HG03103 (cell line): ENCODE measurements around the gene KRT85.
"Not testable (repeated sequence)": the region's sequence is repeated elsewhere in the genome, so short reads cannot be mapped to it uniquely, and the experiment has no call there.

Source experiments
- ATAC-seq: cut with Tn5 transposase; IDR thresholded peaks from one replicate; pipeline ENCODE4 v1.9.1; 2021; ENCODE audit warnings: low read depth; ENCODE audit not compliant: unreplicated experiment

KRT85 gene

DNA sequence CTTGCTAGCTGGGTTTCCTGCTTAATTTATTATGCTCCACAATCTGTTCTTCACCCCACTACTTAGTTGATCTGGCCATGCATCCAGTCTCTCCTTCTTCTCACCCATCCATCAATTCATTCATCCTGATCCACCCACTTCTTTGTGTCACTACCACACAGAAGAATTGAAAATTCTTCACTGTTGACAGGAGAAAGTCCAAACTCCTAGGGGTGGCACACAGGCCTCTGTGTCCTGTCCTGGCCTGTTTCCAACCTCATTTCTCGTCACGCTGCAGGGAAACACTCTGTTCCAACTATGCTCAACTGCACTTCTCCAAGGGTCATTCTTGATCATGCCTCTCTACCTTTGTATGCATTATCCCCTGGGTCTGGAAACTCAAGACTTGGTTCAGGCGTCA lies 35.4 kb downstream of the KRT85 start:
- ATAC-seq: no peak

DNA sequence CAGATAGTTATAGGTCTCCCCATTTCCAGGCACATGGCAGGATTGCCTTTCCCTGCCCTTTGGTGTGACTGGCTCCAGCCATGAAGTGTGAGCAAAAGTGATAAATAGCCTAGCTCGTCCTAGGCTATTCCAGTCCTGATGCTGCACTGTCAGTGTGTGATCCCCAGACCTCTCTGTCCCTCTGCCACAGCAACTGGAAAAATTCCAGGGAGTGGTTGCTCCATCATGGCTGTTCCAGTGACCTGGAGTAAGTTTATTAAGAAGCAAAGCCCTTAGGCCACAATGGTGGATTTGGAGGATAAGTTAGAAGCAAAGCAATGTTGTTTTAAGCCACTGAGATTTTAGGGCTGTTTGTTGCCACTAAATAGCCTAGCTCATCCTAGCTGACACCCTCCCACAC lies 36.2 kb downstream of the KRT85 start:
- ATAC-seq: no peak

DNA sequence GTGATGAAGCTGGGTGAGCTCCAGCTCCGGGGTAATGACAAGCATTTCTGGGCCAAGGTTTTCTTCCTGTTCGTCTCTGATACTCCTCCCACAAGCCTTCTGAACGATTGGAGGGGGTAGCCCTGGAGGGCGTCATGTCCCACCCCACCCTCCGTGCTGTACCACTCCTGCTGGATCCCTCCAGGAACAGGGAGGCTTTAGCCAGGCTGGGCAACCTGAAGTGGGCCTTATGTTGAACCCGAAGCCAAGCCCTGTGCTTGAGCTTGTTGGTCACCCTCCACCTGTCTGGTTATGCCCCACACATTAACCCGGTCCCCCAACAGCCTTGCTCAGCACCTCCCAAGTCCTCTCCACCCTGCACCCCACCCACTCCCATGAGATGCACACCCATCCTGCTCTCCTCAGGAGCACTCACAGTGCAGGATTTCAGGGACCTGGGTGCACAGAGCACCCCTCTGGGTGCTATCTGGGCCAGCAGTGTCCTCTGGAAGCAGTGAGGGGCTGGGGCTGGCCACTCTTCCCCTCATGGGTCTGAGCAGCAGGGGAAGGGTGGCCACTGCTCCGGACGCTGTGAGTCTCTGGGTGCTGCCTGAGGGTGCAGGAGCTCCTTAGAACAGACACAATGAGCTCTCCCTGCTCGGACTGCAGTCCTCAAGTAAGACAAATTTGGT lies 39.3 kb downstream of the KRT85 start:
- ATAC-seq: no peak

DNA sequence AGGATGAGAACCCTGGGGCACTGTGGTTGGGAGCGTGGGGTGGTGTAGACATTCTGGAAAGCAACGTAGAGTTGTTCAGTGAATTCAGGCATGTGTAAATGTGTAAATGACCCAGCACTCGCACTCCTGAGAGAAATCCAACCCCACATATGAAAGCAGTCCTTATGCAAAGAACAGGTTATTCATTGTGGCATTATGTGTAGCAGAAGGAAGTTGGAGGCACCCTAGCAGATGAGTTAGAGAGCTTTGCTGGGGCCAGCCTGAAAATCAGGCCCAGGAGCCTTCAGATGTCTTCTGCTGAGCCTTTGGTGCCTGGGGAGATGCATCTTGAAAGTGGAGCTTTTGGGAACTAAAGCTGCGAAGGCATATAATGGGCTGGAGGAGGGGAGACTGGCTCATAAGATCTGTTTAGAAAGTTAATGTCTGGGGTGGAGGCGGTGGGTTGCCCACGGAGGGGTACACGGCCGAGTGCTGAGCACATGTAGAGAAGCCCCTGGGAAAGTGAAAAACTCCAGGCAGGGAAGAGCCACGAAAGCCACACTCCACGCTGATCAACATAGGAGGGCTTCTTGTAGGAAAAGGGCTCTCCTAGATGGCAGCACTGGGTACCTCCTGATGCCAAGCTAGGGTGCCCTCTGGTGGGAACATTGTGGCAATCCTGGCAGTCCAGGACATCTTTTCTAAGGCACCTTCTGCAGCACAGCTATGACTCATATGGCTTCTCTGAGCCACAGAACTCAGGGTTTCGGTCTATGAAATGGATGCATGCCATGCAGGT lies 40.0 kb downstream of the KRT85 start:
- peak; percentile 85 for ATAC-seq

DNA sequence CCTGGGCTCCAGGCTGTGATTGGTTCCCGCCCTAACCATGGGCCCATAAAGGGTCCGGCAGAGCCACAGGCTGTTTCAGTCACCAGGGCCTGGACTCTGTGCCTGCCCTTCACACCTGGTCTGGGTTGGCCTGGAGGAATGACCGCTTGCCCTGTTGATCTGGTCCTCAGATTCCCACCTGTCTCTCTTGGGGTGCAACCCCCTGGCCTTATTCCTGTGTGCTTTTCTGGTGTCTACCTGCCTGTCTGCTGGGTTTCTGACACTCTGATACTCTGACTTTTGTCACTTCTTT lies 43.2 kb downstream of the KRT85 start:
- no peak for ATAC-seq

DNA sequence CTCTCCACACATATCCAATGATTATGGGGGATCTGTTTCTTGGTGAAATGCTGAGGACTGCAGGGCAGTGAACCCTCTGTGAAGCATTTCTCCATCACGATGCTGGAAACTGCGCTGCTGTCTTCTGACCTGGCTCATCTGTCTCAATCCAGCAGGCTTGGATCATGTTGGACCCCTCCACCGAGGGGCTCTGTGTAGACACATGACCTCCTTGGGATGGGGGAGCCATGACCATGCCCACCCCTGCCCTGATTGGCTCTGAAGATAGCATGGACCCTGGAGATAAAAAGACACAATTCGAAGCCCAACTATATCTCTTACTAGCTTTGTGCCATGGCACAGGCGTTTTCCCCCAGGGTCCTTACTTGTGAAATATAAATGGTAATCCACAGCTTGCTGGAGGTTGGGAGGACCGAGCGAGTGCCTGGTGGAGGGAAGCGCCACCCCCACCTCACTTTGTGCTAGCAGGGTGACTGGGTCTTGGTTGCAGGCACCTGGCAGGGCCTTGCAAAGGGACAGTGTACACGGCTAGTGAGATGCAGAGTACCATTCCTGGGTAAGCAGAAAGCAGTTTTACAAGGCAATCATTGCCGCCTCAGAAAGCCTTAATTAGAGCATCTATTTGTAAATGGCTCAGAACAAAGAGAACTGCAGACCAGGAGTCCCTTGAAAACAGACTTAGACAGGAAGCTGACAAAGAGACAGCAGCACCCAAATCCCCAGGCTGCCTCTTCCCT lies 43.7 kb downstream of the KRT85 start:
- no peak for ATAC-seq

DNA sequence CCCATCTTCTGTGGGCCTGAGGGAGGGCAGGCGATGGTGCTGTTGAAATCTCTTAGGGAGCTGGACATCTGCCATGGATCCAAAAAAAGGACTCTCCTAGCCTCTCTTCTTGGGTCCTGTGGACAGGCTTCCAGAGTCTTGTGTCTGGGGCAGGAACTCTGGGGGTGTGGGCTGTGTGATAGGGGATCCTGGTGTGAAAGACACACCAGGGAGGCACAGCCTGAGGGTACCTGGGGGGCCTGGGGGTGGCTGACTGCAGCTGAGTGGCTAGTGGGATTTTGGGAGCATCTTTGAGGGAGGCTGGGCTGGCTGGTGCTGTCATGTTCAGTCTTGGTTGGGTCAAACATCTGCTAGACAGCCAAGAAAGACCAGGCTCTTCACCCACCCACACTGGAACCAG lies 44.3 kb downstream of the KRT85 start:
- ATAC-seq: no peak

DNA sequence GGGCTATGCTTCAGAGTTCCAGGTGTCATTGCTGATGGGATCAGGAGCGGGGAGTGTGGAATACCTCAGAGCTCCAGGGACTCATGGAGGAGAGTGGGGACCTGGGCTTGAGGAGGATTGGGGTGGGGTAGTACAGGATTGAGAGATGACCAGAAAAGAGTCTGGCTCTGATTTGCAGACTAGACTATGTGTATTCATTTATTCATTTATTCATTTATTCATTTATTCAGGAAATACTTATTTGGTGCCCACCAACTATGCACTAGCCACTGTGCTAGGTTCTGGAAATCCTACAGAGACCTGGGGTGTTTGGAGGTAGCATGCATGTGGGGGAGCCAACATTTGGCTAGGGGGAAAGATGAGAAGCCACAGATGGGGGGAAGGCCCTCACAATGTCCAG lies 45.2 kb downstream of the KRT85 start:
- ATAC-seq: no peak

DNA sequence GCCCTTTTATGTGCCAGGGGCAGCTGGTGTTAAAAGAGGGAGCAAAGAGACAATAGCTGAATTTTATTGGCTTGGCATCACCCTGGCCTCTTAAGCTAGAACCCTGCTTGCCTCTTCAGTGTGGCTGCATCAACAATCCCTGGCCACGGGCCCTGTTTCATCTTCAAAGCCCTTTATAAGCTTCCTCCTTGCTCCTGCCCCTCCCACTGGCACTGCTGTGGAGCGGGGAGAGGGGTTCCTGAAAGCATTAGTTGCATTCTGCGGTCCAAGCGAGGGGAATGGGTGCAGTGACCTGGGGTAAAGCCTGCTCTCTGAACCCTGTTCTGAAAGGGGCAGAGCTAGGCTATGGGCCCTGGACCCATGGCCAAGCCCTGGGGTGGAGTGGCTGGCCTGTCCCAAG lies 45.9 kb downstream of the KRT85 start:
- no peak for ATAC-seq

DNA sequence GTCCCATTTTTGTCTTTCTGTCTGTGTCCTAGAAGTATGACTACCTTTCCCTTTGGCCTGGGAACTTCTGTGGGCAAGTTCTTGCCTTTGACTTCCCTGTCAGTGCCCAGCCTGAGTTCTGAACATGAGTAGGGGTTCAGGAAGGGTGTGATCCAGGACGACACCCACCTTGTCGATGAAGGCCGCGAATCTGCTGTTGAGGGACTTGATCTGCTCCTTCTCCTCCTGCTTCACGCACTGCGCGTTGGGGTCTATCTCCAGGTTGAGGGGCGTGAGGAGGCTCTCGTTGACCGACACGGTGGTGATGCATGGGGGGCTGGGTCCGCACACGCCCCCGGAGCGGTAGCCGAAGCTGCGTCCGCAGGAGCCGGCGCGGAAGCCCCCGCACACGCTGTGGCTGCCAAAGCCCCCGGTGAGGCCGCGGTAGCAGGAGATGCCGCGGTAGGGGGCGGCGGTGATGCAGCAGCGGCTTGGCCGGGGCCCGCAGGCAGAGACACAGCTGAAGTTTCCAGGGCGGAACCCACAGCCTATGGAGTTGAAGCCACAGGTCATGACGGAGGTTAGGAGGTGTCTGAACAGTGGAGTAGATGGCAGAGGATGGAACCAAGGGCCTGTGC lies 46.4 kb downstream of the KRT85 start, which contains the start of gene KRT83:
TSS of gene KRT83 (minus strand) at position 615 of the 617 bp plus-strand sequence. CDS start at position 552, 63 bp downstream.
- no peak for ATAC-seq

DNA sequence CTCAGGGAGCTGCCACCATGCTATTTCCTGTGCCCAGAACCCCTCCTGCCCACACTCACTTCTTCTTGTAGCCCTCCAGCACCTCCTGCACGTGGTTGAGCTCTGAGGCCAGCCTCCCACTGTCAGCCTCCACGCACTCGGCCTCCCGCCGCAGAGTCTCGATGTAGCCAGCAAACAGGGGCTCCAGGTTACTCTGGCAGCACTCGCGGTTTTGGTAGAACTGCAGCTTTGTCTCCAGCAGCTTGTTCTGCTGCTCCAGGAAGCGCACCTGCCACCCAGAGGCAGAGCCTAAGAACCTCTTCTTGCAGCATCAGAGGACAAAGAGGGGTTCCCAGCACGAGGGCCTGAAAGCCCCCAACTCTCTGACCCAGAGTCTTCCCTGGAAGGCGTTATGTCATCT lies 48.2 kb downstream of the KRT85 start:
- ATAC-seq: no peak

DNA sequence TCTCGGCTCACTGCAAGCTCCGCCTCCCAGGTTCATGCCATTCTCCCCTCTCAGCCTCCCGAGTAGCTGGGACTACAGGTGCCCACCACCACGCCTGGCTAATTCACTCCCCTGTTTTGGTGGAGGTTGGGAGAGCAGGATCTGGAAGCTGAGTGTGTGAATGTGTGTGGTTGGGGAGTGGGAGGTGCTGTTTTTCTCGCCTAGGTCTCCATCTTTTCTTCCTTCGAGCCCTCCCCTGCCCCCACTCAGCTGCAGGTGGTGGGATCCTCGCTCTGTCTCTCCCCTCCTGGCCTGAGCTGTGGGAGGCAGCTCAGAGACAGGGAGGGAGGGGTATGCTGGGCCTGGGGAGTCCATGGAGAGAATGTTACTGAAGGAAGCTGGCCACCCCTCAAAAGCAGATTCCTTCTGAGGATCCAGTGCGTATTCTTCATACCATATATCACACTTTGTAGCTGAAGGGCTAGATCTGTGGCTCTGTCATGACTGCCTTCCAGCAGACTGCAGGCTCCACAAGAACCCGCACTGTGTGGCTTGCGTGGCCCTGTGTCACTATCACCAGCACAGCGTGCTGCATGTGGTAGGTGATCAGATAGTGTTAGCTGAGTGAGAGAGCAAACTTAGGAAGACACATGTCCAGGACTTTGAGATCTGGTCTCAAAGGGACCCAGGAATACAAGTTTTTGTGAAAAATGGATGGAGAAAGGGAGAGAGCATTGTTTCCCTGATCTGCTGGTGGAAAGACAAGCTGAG lies 48.9 kb downstream of the KRT85 start:
- no peak for ATAC-seq

DNA sequence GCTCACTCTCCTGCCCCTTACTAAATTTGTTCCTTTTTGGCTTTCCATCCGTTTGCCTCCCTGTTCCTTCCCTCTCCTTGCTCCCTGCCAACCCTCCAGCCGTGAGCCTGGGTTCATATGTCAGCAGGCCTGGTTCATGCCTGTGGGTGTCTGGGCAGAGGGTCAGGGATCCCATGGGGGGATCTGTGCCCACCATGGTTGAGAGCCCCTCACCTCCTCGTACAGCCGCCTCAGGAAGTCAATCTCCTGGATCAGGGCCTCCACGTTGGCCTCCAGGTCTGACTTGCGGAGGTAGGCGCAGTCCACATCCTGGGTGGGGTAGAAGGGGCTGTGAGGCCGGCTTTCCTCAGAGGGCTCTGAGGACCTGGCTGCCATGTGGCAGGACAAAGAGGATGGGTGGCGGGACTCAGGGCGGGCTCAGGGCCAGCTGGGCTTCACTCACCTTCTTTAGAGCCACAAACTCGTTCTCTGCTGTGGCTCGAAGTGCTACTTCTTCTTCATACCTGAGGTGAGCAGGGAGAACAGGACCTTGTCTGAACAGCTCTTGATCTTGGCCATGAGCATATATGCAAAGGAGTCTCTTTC lies 49.7 kb downstream of the KRT85 start:
- ATAC-seq: no peak

DNA sequence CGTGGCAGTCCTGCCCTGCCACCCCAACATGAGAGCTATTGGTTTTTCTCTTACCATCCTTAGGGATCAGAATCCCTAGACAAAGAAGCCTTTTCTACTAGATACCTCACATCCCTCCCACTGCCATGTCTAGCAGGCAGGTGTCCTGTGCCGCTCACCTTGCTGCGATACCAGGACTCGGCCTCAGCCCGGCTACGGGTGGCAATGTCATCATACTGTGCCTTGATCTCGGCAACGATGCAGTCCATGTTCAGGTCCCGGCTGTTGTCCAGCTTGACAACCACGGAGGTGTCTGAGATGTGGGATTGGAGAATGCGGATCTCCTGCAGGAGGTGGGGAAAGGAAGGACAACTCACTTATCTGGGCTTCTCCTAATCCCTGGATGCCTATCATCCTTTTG lies 50.6 kb downstream of the KRT85 start:
- ATAC-seq: no peak

DNA sequence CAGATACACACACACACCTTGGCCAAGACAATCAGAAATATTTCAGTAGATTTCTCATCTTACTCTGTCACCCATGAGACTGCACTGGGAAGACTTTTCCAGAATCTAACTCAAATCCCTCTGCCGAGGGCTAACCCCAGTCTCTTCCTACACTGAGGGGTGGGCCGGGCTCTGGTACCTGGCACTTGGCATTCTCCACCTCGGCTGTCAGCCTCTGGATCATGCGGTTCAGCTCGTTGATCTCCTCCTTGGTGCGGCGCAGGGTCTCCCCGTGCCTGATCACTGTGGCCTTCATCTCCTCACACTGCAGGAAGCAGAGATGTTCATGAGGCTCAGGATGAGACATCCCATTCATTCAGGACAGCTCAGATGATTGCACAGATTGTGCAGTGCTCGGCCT lies 51.0 kb downstream of the KRT85 start:
- no peak for ATAC-seq

DNA sequence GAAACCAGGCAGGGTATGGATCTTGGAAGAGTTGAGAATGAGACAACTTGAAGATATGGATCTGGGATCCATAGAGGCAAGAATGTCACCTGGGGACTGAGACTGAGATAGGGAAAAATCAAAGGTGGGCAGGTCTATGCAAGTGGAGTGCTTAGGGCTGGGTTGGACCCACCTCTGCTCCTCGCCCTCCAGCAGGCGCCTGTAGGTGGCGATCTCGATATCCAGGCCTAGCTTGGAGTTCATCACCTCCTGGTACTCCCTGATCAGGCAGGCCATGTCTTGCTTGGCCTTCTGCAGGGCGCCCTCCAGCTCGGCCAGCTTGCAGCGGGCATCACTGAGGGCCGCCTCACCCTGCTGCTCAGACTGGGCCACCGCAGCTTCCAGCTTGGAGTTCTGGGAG lies 51.6 kb downstream of the KRT85 start:
- not testable (repeated sequence) for ATAC-seq

DNA sequence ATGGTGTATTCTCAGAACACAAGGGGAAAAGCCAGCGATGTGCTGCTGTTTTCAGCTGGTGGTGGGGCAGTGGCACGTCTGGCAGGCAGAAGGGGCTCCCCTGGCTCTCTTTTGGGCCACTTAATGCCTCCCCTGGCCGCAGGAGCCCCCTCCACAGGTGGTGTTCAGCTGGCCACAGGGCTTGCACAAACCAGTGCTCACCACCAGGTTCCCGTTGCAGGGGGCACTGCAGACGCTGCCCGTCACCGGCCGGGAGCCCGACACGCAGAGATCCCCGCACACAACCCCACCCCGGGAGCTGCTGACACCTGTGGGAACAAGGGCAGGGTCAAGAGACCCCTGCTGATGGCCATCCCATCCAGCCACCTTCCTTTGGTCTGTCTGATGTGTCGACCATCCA lies 52.8 kb downstream of the KRT85 start:
- no peak for ATAC-seq

DNA sequence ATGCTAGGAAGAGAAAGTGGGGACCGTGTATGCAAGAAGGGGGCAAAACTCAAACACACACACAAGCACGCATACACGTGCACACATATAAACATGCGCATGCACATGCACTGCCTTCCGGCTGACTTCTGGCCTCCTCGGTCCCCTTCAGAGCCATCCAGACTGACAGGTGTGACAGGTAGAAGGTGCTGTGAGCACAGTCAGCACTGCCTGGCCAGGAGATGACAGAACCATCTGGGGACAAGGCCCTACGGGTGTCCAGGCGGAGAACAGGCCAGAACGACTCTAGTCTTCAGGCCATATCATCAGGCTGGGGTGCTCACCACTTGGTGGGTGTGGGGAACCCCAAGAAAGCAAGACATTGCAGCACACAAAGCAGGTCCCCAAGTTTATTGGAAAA lies 53.4 kb downstream of the KRT85 start:
- no peak for ATAC-seq

DNA sequence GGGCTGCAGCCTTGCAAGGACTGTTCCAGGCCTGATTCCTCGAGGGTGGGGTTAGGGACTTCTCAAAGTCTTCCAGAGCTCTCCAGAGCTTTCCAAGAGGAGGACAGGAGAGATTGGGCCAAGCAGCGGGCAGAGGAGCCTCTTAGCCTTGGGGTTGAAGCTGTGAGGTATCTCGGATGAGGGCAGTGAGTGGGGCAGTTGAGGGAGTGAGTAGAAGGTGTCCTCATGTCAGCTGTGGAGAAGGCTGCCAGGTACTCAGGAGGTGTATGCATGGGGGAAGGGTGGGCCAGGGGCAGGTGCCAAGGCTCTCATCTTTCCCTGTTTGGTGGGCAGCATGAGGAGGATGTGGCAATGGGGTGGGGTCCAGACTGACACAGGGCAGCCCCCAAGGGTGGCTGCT lies 53.8 kb downstream of the KRT85 start:
- no peak for ATAC-seq

DNA sequence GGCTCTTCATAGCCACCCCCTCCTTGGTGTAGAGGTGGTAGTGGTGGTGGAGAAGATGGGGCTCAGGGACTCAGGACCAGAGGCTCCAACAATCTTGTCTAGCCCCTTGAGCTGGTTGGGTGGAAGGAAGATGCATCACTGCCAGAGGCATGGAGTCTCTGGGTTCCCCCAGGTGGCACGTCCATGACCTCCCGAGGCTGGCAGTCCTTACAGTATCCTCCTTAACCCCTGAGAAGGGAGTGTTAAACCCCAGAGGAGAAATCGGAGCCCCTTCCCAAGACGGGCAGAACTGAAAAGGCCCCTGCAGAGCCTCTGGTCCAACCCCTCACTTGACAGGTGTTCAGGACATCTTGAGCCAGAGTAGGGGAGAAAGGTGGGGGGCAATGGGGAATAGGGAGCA lies 55.2 kb downstream of the KRT85 start:
- no peak for ATAC-seq
